HEK293 (cell line): ENCODE results near the gene WDR74.

ENCODE experiments used
- IKZF3 ChIP-seq: fragments of 450-650 bp; IDR thresholded peaks from 2 replicates; pipeline ENCODE4 v1.5.0; 2018; ENCODE audit warnings: missing biosample characterization, mild to moderate bottlenecking, missing genetic modification characterization, moderate library complexity
- KLF8 ChIP-seq: fragments of 450-650 bp; formaldehyde crosslinking; IDR thresholded peaks from 2 replicates; pipeline ENCODE4 v1.5.1; 2016; ENCODE audit warnings: missing biosample characterization, missing genetic modification characterization
- MYNN ChIP-seq: fragments of 450-650 bp; formaldehyde crosslinking; IDR thresholded peaks from 2 replicates; pipeline ENCODE4 v1.5.1; 2016; ENCODE audit warnings: missing biosample characterization, missing genetic modification characterization, borderline replicate concordance
- YY1 ChIP-seq: fragments of 450-650 bp; formaldehyde crosslinking; IDR thresholded peaks from 2 replicates; pipeline ENCODE4 v1.5.1; 2018; ENCODE audit warnings: missing biosample characterization, missing genetic modification characterization
- ZBTB1 ChIP-seq: fragments of 450-650 bp; formaldehyde crosslinking; IDR thresholded peaks from 2 replicates; pipeline ENCODE4 v1.5.1; 2016; ENCODE audit warnings: missing biosample characterization, missing genetic modification characterization
- ZFP41 ChIP-seq: fragments of 450-650 bp; formaldehyde crosslinking; IDR thresholded peaks from 2 replicates; pipeline ENCODE4 v1.5.1; 2016; ENCODE audit warnings: missing biosample characterization, missing genetic modification characterization, borderline replicate concordance
- ZIC2 ChIP-seq: fragments of 450-650 bp; formaldehyde crosslinking; IDR thresholded peaks from 2 replicates; pipeline ENCODE4 v1.5.1; 2016; ENCODE audit warnings: missing biosample characterization, missing genetic modification characterization
- ZNF112 ChIP-seq: fragments of 450-650 bp; formaldehyde crosslinking; IDR thresholded peaks from 2 replicates; pipeline ENCODE4 v1.5.0; 2017; ENCODE audit warnings: missing biosample characterization, missing genetic modification characterization
- ZNF214 ChIP-seq: fragments of 450-650 bp; formaldehyde crosslinking; IDR thresholded peaks from 2 replicates; pipeline ENCODE4 v1.5.1; 2017; ENCODE audit warnings: missing biosample characterization, mild to moderate bottlenecking, missing genetic modification characterization, borderline replicate concordance
- ZNF248 ChIP-seq: fragments of 450-650 bp; formaldehyde crosslinking; IDR thresholded peaks from 2 replicates; pipeline ENCODE4 v1.5.1; 2017; ENCODE audit warnings: missing biosample characterization, missing genetic modification characterization
- ZNF274 ChIP-seq, 2 experiments: fragments of 200-500 bp in 1 of 2; fragments of 450-650 bp in 1 of 2; sonication (Bioruptor generic) in 1 of 2; formaldehyde crosslinking in 1 of 2; IDR thresholded peaks; 2 replicates each; pipeline versions ENCODE4 v1.5.1 to v1.6.1; 2014 to 2016; ENCODE audit warnings: borderline replicate concordance in 1 of 2, inconsistent platforms in 1 of 2, low read length in 1 of 2, missing biosample characterization in 1 of 2, missing genetic modification characterization in 1 of 2
- ZNF350 ChIP-seq: fragments of 450-650 bp; formaldehyde crosslinking; IDR thresholded peaks from 2 replicates; pipeline ENCODE4 v1.5.0; 2017; ENCODE audit warnings: missing biosample characterization, mild to moderate bottlenecking, missing genetic modification characterization
- ZNF426 ChIP-seq: fragments of 450-650 bp; formaldehyde crosslinking; IDR thresholded peaks from 2 replicates; pipeline ENCODE4 v1.5.1; 2017; ENCODE audit warnings: missing biosample characterization, missing genetic modification characterization, mild to moderate bottlenecking, inconsistent platforms, moderate library complexity
- ZNF585B ChIP-seq: fragments of 450-650 bp; formaldehyde crosslinking; IDR thresholded peaks from 2 replicates; pipeline ENCODE4 v1.5.1; 2016; ENCODE audit warnings: missing biosample characterization, missing genetic modification characterization
- ZNF701 ChIP-seq: fragments of 450-650 bp; formaldehyde crosslinking; IDR thresholded peaks from 2 replicates; pipeline ENCODE4 v1.5.1; 2016; ENCODE audit warnings: missing biosample characterization, missing genetic modification characterization
- ZNF707 ChIP-seq: fragments of 450-650 bp; formaldehyde crosslinking; IDR thresholded peaks from 2 replicates; pipeline ENCODE4 v1.5.1; 2016; ENCODE audit warnings: missing biosample characterization, missing genetic modification characterization
- ZNF792 ChIP-seq: fragments of 450-650 bp; formaldehyde crosslinking; IDR thresholded peaks from 2 replicates; pipeline ENCODE4 v1.5.1; 2016; ENCODE audit warnings: missing biosample characterization, missing genetic modification characterization
- TF ChIP-seq, protein P1 (sequence below): fragments of 450-650 bp; formaldehyde crosslinking; conservative IDR thresholded peaks from 2 replicates; pipeline ENCODE4 v1.5.1; 2016; ENCODE audit warnings: low read depth, missing biosample characterization, missing genetic modification characterization
- TF ChIP-seq, protein P2 (sequence below): fragments of 450-650 bp; formaldehyde crosslinking; IDR thresholded peaks from 2 replicates; pipeline ENCODE4 v1.5.1; 2017; ENCODE audit warnings: missing biosample characterization, mild to moderate bottlenecking, missing genetic modification characterization, moderate library complexity
- TF ChIP-seq, protein P3 (sequence below): fragments of 450-650 bp; formaldehyde crosslinking; IDR thresholded peaks from 2 replicates; pipeline ENCODE4 v1.5.1; 2016; ENCODE audit warnings: missing biosample characterization, missing genetic modification characterization
- TF ChIP-seq, protein P4 (sequence below): fragments of 450-650 bp; formaldehyde crosslinking; IDR thresholded peaks from 2 replicates; pipeline ENCODE4 v1.5.1; 2016; ENCODE audit warnings: missing biosample characterization, missing genetic modification characterization
- TF ChIP-seq, protein P5 (sequence below): fragments of 450-650 bp; formaldehyde crosslinking; IDR thresholded peaks from 2 replicates; pipeline ENCODE4 v1.5.1; 2016; ENCODE audit warnings: missing biosample characterization, missing genetic modification characterization, borderline replicate concordance

Gene WDR74

DNA sequence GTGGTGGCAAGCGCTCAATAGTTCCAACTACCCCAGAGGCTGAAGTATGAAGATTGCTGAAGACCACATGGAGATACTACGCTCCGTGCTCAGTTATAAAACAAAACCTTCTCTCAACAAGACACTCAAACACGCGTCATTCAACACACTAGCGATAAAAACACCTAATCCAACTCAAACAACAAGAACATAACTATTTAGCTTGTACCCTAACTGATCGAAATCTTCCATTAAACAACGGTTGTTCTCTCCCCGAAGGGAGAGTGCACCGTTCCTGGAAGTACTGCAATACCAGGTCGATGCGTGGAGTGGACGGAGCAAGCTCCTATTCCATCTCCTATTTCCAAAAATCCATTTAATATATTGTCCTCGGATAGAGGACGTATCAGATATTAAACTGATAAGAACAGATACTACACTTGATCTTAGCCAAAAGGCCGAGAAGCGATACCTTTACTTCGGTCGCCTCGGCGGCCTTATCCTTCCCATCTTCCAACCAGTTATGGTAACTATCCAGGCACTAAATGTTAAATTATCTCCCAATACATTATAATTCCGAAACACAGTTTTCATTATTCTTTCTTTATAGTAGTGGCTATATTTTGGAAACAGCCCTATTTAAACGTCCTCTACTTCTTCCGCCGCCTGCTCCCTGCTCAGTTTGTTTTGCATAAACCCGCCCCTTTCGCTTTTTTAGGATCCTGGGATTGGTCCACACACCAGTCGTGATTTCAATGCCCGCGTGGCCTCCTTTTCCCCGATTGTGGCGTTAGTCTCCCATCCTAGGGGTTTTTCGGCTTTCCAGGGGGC is 2.2 kb upstream of the WDR74 start (continued):
- TF ChIP-seq ZBTB1 (tag by site-specific recombination) (peak; percentile 23; the same call in 1 of the 2 replicates), MYNN (tag by site-specific recombination) (0 out of 2 replicates have a peak, but pooled peaks have one; percentile 67), YY1 (tag by site-specific recombination) (peak; percentile 88), KLF8 (peak; percentile 92), ZNF792 (tag by site-specific recombination) (peak; percentile 75; the same call in 1 of the 2 replicates), IKZF3 (tag by site-specific recombination) (peak; percentile 100), ZNF585B (tag by site-specific recombination) (no peak), ZFP41 (peak; percentile 98), ZNF214 (no peak), ZNF350 (no peak), ZNF248 (no peak), ZNF274 (IDR thresholded peaks at IDR 0.05; ENCODE audit: low read length) (no peak), ZNF274 (tag by site-specific recombination; IDR thresholded peaks at IDR 0.05; ENCODE audit: borderline replicate concordance) (no peak), ZNF112 (tag by site-specific recombination) (no peak), ZNF426 (no peak), ZNF707 (tag by site-specific recombination) (no peak), ZNF701 (no peak), ZIC2 (tag by site-specific recombination) (peak; percentile 80)
- TF ChIP-seq, protein P1, sequence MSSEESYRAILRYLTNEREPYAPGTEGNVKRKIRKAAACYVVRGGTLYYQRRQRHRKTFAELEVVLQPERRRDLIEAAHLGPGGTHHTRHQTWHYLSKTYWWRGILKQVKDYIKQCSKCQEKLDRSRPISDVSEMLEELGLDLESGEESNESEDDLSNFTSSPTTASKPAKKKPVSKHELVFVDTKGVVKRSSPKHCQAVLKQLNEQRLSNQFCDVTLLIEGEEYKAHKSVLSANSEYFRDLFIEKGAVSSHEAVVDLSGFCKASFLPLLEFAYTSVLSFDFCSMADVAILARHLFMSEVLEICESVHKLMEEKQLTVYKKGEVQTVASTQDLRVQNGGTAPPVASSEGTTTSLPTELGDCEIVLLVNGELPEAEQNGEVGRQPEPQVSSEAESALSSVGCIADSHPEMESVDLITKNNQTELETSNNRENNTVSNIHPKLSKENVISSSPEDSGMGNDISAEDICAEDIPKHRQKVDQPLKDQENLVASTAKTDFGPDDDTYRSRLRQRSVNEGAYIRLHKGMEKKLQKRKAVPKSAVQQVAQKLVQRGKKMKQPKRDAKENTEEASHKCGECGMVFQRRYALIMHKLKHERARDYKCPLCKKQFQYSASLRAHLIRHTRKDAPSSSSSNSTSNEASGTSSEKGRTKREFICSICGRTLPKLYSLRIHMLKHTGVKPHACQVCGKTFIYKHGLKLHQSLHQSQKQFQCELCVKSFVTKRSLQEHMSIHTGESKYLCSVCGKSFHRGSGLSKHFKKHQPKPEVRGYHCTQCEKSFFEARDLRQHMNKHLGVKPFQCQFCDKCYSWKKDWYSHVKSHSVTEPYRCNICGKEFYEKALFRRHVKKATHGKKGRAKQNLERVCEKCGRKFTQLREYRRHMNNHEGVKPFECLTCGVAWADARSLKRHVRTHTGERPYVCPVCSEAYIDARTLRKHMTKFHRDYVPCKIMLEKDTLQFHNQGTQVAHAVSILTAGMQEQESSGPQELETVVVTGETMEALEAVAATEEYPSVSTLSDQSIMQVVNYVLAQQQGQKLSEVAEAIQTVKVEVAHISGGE (tag by site-specific recombination): no peak; the same call in 1 of the 2 replicates
- TF ChIP-seq, protein P2, sequence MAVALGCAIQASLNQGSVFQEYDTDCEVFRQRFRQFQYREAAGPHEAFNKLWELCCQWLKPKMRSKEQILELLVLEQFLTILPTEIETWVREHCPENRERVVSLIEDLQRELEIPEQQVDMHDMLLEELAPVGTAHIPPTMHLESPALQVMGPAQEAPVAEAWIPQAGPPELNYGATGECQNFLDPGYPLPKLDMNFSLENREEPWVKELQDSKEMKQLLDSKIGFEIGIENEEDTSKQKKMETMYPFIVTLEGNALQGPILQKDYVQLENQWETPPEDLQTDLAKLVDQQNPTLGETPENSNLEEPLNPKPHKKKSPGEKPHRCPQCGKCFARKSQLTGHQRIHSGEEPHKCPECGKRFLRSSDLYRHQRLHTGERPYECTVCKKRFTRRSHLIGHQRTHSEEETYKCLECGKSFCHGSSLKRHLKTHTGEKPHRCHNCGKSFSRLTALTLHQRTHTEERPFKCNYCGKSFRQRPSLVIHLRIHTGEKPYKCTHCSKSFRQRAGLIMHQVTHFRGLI (tag by site-specific recombination): peak; percentile 25; the same call in 1 of the 2 replicates
- TF ChIP-seq, protein P3, sequence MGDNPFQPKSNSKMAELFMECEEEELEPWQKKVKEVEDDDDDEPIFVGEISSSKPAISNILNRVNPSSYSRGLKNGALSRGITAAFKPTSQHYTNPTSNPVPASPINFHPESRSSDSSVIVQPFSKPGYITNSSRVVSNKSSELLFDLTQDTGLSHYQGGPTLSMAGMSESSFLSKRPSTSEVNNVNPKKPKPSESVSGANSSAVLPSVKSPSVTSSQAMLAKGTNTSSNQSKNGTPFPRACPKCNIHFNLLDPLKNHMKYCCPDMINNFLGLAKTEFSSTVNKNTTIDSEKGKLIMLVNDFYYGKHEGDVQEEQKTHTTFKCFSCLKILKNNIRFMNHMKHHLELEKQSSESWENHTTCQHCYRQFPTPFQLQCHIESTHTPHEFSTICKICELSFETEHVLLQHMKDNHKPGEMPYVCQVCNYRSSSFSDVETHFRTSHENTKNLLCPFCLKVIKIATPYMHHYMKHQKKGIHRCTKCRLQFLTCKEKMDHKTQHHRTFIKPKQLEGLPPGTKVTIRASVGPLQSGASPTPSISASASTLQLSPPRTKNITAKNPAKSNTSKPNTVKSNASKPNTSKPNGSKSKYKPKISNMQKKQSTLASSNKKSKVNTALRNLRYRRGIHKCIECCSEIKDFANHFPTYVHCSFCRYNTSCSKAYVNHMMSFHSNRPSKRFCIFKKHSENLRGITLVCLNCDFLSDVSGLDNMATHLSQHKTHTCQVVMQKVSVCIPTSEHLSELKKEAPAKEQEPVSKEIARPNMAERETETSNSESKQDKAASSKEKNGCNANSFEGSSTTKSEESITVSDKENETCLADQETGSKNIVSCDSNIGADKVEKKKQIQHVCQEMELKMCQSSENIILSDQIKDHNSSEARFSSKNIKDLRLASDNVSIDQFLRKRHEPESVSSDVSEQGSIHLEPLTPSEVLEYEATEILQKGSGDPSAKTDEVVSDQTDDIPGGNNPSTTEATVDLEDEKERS (tag by site-specific recombination): no peak
- TF ChIP-seq, protein P4, sequence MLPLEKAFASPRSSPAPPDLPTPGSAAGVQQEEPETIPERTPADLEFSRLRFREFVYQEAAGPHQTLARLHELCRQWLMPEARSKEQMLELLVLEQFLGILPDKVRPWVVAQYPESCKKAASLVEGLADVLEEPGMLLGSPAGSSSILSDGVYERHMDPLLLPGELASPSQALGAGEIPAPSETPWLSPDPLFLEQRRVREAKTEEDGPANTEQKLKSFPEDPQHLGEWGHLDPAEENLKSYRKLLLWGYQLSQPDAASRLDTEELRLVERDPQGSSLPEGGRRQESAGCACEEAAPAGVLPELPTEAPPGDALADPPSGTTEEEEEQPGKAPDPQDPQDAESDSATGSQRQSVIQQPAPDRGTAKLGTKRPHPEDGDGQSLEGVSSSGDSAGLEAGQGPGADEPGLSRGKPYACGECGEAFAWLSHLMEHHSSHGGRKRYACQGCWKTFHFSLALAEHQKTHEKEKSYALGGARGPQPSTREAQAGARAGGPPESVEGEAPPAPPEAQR (tag by site-specific recombination): peak; percentile 80; the same call in 1 of the 2 replicates
- TF ChIP-seq, protein P5, sequence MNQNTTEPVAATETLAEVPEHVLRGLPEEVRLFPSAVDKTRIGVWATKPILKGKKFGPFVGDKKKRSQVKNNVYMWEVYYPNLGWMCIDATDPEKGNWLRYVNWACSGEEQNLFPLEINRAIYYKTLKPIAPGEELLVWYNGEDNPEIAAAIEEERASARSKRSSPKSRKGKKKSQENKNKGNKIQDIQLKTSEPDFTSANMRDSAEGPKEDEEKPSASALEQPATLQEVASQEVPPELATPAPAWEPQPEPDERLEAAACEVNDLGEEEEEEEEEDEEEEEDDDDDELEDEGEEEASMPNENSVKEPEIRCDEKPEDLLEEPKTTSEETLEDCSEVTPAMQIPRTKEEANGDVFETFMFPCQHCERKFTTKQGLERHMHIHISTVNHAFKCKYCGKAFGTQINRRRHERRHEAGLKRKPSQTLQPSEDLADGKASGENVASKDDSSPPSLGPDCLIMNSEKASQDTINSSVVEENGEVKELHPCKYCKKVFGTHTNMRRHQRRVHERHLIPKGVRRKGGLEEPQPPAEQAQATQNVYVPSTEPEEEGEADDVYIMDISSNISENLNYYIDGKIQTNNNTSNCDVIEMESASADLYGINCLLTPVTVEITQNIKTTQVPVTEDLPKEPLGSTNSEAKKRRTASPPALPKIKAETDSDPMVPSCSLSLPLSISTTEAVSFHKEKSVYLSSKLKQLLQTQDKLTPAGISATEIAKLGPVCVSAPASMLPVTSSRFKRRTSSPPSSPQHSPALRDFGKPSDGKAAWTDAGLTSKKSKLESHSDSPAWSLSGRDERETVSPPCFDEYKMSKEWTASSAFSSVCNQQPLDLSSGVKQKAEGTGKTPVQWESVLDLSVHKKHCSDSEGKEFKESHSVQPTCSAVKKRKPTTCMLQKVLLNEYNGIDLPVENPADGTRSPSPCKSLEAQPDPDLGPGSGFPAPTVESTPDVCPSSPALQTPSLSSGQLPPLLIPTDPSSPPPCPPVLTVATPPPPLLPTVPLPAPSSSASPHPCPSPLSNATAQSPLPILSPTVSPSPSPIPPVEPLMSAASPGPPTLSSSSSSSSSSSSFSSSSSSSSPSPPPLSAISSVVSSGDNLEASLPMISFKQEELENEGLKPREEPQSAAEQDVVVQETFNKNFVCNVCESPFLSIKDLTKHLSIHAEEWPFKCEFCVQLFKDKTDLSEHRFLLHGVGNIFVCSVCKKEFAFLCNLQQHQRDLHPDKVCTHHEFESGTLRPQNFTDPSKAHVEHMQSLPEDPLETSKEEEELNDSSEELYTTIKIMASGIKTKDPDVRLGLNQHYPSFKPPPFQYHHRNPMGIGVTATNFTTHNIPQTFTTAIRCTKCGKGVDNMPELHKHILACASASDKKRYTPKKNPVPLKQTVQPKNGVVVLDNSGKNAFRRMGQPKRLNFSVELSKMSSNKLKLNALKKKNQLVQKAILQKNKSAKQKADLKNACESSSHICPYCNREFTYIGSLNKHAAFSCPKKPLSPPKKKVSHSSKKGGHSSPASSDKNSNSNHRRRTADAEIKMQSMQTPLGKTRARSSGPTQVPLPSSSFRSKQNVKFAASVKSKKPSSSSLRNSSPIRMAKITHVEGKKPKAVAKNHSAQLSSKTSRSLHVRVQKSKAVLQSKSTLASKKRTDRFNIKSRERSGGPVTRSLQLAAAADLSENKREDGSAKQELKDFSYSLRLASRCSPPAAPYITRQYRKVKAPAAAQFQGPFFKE (tag by site-specific recombination): no peak
